DND-41 (cell line): Measurements from ENCODE around the gene MIPEP.

Experiments
- ATAC-seq: fragments of 200-7000 bp; cut with Tn5 transposase; 3 replicates; pipeline ENCODE4 v1.9.1; 2021; ENCODE audit warnings: low read depth; ENCODE audit not compliant: insufficient read depth
- DNase-seq: peaks from one replicate; pipeline ENCODE4 v3.0.0-alpha.2; 2020
- H2AFZ ChIP-seq: 2 replicates; pipeline ENCODE4 v1.6.0; 2012; ENCODE audit warnings: low read depth, low read length
- H3K27ac ChIP-seq: 2 replicates; pipeline ENCODE4 v1.5.1; 2012; ENCODE audit warnings: low read length, inconsistent platforms
- H3K27me3 ChIP-seq: fragments of 200-600 bp; sonication (generic); 2 replicates; pipeline ENCODE4 v1.6.0; 2012; ENCODE audit warnings: low read length, mild to moderate bottlenecking, inconsistent platforms; ENCODE audit not compliant: insufficient read depth, poor library complexity
- H3K36me3 ChIP-seq: 2 replicates; pipeline ENCODE4 v1.5.1; 2012; ENCODE audit warnings: low read length, inconsistent platforms; ENCODE audit not compliant: insufficient read depth
- H3K4me1 ChIP-seq: 2 replicates; pipeline ENCODE4 v1.5.1; 2012; ENCODE audit warnings: mild to moderate bottlenecking, low read length; ENCODE audit not compliant: insufficient read depth
- H3K4me2 ChIP-seq: 2 replicates; pipeline ENCODE4 v1.6.0; 2012; ENCODE audit warnings: mild to moderate bottlenecking, moderate library complexity, low read length, inconsistent platforms; ENCODE audit not compliant: insufficient read depth
- H3K4me3 ChIP-seq, 2 experiments: fragments of 200-600 bp in 1 of 2; shearing (Covaris generic) in 1 of 2; 2 replicates each; pipeline ENCODE4 v1.5.1; 2012 to 2016; ENCODE audit warnings: inconsistent platforms in 2 of 2, low read length in 2 of 2, mild to moderate bottlenecking in 2 of 2, low read depth in 1 of 2, moderate library complexity in 1 of 2
- H3K79me2 ChIP-seq: 2 replicates; pipeline ENCODE4 v1.6.0; 2012; ENCODE audit warnings: low read length, inconsistent platforms; ENCODE audit not compliant: insufficient read depth
- H3K9ac ChIP-seq: 2 replicates; pipeline ENCODE4 v1.6.0; 2012; ENCODE audit warnings: low read depth, mild to moderate bottlenecking, inconsistent platforms, low read length, moderate library complexity
- H3K9me3 ChIP-seq: 2 replicates; pipeline ENCODE4 v1.5.1; 2012; ENCODE audit warnings: low read length, moderate library complexity, mild to moderate bottlenecking, inconsistent platforms; ENCODE audit not compliant: insufficient read depth, severe bottlenecking
- H4K20me1 ChIP-seq: 2 replicates; pipeline ENCODE4 v1.6.0; 2012; ENCODE audit warnings: low read length; ENCODE audit not compliant: insufficient read depth
- CTCF ChIP-seq: IDR thresholded peaks from 2 replicates; pipeline ENCODE4 v1.5.1; 2012; ENCODE audit warnings: borderline replicate concordance, low read length, moderate library complexity, mild to moderate bottlenecking; ENCODE audit not compliant: poor library complexity, severe bottlenecking; ENCODE audit errors: extremely low read depth
- EZH2 ChIP-seq: IDR thresholded peaks from 3 replicates; pipeline ENCODE4 v1.6.1; 2012; ENCODE audit warnings: borderline replicate concordance, low read depth, mild to moderate bottlenecking, moderate library complexity, low read length, inconsistent platforms; ENCODE audit not compliant: severe bottlenecking

MIPEP gene

GRCh38 chr13:23771552-23771951 is 117.6 kb downstream of the MIPEP start:
- H3K4me3 ChIP-seq: no peak overlapping the region
- H2AFZ ChIP-seq: no peak overlapping the region
- H3K9me3 ChIP-seq: no peaks in the 10 kb centered on the region
- no peaks in the 10 kb centered on the region for H3K79me2 ChIP-seq
- no peaks in the 10 kb centered on the region for H4K20me1 ChIP-seq
- DNase-seq: no peak
- H3K9ac ChIP-seq: no peak overlapping the region
- ATAC-seq: no peak
- H3K4me2 ChIP-seq: no peak overlapping the region
- H3K36me3 ChIP-seq: no peaks in the 10 kb centered on the region
- no peak for TF ChIP-seq CTCF
- TF ChIP-seq EZH2: no peak
- no peak overlapping the region for H3K27ac ChIP-seq
- no peaks in the 10 kb centered on the region for H3K4me1 ChIP-seq
- H3K27me3 ChIP-seq: no peaks in the 10 kb centered on the region

GRCh38 chr13:23770973-23771372 is 118.2 kb downstream of the MIPEP start:
- Histone ChIP-seq H3K9me3 (no peaks in the 10 kb centered on the region), H3K27me3 (no peaks in the 10 kb centered on the region), H2AFZ (no peak overlapping the region), H3K36me3 (no peaks in the 10 kb centered on the region), H3K9ac (no peak overlapping the region), H3K79me2 (no peaks in the 10 kb centered on the region), H3K27ac (no peak overlapping the region), H3K4me3 (no peak overlapping the region), H4K20me1 (no peaks in the 10 kb centered on the region), H3K4me2 (no peak overlapping the region), H3K4me1 (no peaks in the 10 kb centered on the region)
- TF ChIP-seq EZH2: no peak
- no peak for TF ChIP-seq CTCF
- no peak for ATAC-seq
- DNase-seq: no peak

GRCh38 chr13:23770428-23770827 is 118.8 kb downstream of the MIPEP start:
- no peaks in the 10 kb centered on the region for H3K79me2 ChIP-seq
- TF ChIP-seq CTCF: peak; percentile 21
- TF ChIP-seq EZH2: no peak
- ATAC-seq: no peak
- no peak overlapping the region for H3K4me2 ChIP-seq
- no peaks in the 10 kb centered on the region for H3K36me3 ChIP-seq
- H3K4me3 ChIP-seq: no peak overlapping the region
- DNase-seq: no peak
- no peak overlapping the region for H3K27ac ChIP-seq
- no peaks in the 10 kb centered on the region for H3K9me3 ChIP-seq
- no peak overlapping the region for H2AFZ ChIP-seq
- no peaks in the 10 kb centered on the region for H3K27me3 ChIP-seq
- H3K4me1 ChIP-seq: no peaks in the 10 kb centered on the region
- H3K9ac ChIP-seq: no peak overlapping the region
- no peaks in the 10 kb centered on the region for H4K20me1 ChIP-seq

GRCh38 chr13:23769401-23769800 is 119.8 kb downstream of the MIPEP start:
- Histone ChIP-seq H2AFZ (no peak overlapping the region), H3K9me3 (no peaks in the 10 kb centered on the region), H3K4me3 (no peak overlapping the region), H3K4me1 (no peaks in the 10 kb centered on the region), H3K27ac (no peak overlapping the region), H3K4me2 (no peak overlapping the region), H3K27me3 (no peaks in the 10 kb centered on the region), H3K79me2 (no peaks in the 10 kb centered on the region), H3K9ac (no peak overlapping the region), H4K20me1 (no peaks in the 10 kb centered on the region), H3K36me3 (no peaks in the 10 kb centered on the region)
- TF ChIP-seq CTCF: no peak
- TF ChIP-seq EZH2: no peak
- no peak for ATAC-seq
- no peak for DNase-seq
